Activated CD4-positive, alpha-beta T cell treated with anti-CD3 and anti-CD28 coated beads for 1 hour (primary cell): ENCODE results near the gene TFPI2.

Experiments used
- DNase-seq: peaks from one replicate; pipeline ENCODE4 v3.0.0-alpha.2; 2020

Gene TFPI2

DNA sequence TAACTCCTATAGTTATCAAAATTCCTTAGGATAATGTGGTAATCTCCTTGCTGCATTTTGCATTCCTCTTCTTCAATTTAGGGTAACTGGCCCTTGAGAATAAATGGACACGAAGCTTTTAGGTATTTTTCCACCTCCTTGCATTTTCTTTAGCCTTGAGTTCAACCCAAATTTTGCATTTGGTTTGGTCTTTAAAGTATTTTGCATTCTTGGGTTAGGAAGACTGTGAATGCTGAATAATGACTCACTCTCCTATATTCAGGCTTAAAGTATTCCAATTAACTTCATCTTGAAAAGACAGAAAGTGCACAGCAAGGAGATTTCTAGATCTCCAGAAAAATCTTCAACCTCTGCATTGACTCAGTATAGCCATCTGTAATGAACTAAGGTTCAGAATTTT lies 47.3 kb downstream of the TFPI2 start:
- no peak for DNase-seq

DNA sequence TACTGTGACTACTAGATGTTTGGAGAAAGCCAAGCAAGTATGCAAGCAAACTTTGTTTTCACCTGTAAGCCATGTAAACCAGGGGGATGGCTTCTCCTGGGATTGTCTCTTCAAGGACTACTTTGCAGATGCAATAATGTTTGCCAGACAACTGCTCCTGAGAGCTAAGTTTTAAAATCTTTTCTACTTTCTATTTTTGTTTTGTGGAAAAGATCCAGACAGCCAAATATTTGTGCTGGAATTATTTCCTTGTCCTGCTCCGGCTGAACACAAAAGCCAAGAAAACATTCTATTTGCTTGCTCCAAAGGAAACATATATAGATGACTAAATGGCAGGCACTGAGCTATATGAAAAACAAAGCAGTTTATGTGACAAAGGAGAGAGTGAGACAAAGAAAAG lies 51.6 kb downstream of the TFPI2 start:
- DNase-seq: no peak

DNA sequence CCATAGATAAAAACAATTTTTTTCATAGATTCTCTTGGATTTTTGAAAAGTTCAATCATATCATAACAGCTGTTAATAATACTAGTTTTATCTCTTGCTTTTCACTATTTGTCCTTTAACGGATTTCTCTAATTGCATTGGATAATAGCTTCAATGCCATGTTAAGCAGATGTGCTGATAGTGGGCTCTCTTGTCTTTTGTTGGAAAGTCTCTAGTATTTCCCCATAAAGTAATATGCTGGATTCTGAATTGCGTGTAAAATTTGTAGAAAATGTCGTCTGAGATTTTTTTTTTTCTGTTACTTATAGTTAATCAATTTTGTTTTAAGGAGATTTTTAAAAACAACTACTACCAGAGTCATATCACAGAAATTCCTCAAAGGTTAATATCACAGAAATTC lies 53.3 kb downstream of the TFPI2 start:
- no peak for DNase-seq

DNA sequence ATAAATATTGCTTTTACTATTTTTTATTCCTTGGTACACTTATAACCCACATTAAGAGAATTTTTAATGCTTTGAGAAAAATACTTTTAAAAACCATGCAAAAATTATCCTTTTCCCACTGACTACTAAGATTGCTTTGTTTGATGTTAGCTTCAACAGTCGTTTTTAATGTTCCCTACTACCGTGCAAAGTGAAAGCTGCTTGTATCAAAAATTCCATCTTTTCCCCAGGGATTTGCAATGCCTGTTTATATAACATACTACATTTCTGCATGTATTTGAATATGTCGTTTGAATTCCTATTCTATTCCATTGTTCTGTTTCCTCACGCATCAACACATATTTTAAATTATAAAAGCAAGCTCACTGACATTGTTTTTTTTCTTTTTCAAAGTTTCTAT lies 54.4 kb downstream of the TFPI2 start:
- no peak for DNase-seq

DNA sequence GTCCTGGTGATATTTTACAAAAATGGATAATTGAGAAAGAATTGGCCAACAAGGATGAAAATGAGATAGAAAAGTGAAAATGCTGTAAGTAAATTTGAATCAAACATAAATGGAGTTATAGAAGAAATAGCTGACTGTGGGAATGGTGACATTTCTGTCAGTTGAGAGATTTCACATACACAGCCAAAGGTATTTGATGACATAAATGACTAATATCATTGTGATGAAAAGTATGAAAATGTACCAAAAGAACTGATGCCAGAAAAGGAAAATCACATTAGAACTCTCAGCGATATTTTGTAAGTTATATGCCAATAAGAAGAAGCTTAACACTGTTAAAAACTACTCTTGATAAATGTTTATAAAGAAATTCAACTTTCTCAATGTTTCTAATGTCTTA lies 54.9 kb downstream of the TFPI2 start:
- DNase-seq: no peak
